Cerebellar cortex (tissue), 1 donor: ENCODE results near the gene PTPRD.

Experiments
- DNase-seq: peaks from one replicate; pipeline ENCODE4 v3.0.0-alpha.2; 2015; ENCODE audit warnings: low spot score

The PTPRD gene

DNA sequence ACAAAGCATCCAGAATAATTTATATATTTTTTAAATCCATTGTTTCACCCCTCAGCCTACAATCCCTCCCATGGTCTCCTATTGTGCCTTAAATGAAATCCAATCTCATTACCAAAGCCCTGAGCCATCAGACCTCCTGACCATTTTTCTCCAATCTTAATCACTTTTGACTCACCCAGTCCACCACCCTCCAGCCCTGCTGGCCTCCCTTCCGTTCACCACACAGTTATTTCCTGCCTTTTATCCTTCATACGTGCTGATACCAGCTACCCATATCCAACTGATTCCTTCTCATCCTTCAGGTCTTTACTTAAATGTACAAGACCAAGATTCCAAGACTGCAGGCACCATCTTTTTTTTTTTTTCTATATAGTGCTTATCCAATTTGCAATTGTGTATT, 1786.5 kb downstream of the PTPRD start:
- DNase-seq = no peak

GRCh38 chr9:8825585-8826147, 1787.1 kb downstream of the PTPRD start:
- no peak for DNase-seq

GRCh38 chr9:8823131-8823895, 1789.5 kb downstream of the PTPRD start:
- DNase-seq = no peak

DNA sequence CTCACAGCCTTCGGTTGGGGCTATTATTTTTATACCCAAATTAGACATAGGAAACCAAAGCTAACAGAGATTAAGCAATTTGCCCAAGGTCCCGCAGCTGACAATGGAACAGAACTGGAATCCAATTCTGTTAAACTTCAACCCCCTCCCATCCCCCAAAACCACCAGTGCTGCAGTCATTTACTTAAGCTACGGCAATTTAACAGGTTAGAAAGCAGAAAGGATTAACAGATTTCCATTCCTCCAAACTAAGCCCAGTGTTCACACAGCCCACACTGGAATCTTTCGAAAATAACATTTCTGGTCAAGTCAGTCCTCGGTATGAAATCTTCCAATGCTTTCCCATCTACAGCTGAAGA, 1790.2 kb downstream of the PTPRD start:
- no peak for DNase-seq

DNA sequence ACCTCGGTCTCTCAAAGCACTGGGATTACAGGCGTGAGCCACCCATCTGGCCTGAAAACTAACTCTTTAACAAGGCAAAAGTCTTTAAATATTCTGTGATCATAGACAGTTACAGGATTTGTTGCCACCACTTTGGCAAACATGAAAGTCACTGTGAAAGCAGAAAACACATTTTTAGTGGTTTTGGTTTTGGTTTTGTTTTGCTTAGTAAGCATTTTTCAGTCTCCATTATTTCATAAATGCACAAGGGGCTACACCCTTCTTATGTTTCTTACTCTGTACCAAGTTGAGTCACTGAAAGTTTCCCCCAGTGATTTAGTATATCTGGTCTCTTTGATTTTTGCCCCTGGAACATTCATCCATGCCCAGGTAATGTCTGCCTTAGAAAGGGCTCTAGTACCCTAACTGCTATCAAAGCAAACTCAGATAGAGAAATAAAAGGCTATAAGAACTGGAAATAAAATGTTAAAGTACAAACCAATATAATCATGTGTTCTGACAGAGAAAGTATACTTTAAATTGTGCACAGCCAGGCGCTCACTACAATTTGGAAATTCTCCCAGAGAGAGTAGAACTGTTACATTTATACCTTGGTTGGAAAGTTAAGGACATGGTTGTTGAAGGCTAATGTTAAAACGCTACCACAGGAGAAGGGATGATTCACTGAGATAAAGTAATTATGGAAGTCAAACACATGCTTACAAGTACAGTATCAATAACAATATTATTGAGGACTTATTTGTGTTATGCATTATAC, 1790.7 kb downstream of the PTPRD start:
- DNase-seq = no peak

- DNase-seq = no peak
These were observed 1795.5 kb downstream of the PTPRD start for GRCh38 chr9:8817335-8817734.

- DNase-seq = peak; percentile 49
These were observed 1796.4 kb downstream of the PTPRD start for GRCh38 chr9:8816361-8816760.

DNA sequence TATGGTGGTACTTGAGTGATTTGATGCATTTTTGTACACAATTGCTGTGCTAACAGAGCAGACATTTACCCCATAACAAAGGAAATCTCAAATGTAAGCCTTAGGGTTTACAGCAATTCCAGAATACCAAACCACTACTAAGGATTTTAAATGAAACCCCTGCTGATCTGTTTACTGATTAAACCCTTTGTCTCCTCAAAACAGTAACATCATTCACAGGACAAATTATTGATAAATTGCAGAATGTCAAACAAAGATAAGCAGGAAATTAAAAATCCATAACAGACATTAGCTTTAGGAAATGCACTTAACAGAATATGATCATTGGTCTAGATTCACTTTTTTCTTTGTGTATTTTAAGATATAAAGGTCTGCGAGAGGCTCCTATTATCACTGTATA, 1796.9 kb downstream of the PTPRD start:
- no peak for DNase-seq

DNA sequence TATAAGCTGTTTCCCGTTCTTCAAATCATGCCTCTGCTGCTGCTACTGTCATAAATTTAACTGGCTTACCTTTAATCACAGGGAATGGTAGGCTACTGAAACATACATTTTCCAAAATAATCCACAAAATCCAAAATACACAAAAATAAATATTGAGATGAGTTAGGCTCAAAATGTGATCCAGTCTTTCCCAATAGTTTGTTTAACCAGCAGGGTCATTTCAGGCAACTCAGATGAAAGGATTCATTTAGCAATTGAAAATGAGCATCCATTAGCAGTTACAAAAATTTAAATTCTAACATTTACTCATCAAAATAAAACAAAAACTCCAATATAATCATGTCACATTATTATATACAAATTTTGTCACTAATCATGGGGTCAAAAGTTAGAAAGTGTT, 1797.6 kb downstream of the PTPRD start:
- no peak for DNase-seq

DNA sequence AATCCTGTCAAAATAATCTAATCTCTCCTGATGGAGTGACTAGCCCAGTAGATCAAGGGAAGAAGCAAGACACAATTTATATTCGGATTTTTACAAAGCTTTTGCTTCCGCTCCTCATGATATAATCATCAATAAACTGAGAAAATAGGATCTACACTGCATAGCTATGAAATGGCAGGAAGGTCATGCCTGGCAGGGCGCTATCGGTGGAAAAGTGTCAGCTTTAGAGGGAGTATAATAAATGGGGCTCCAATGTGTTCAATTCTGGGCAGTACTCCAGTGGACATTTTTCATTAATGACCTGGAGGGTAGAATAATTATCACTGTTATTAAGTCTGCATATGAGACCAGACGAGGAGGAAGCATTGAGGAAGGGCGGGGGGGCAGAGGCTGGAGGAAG, 1799.9 kb downstream of the PTPRD start:
- no peak for DNase-seq

DNA sequence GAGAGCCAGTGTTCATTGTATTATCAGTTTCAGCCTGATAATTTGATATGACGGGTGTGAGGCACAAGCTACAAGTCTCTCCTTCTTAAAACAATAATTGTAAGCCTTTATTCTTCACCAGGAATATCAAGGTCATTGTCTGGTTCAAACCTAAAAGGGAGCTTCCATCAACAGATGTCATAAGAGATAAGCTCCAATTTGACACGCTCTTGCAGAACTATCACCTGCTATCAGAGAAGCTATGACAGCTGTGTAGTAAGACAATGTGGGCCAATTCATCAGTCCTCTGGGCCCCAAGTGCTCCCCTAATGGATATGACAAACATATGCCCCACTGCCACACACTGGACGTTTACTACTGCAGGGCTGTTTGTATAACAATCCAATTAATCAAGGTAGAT, 1803.1 kb downstream of the PTPRD start:
- DNase-seq = no peak

- no peak for DNase-seq
These were observed 1806.7 kb downstream of the PTPRD start for GRCh38 chr9:8806150-8806549.

DNA sequence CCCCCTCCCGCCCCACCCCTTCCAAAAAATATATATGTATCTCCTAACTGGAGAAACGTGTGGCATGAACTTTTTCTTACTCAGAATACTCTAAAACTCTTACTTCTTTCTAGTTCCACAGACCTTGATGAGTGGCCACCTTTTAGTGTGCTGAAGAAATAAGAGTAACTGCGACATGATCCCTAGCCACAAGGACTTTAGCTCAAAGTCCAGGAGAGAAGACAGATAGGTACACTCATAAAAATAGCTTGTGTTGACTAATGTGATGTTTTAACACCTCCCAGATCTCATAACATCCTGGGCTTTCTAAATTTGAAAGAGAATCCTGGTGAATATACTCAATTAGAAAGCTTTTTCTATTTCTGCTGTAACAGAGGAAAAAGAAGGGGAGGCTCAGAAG, 1808.2 kb downstream of the PTPRD start:
- DNase-seq = no peak

DNA sequence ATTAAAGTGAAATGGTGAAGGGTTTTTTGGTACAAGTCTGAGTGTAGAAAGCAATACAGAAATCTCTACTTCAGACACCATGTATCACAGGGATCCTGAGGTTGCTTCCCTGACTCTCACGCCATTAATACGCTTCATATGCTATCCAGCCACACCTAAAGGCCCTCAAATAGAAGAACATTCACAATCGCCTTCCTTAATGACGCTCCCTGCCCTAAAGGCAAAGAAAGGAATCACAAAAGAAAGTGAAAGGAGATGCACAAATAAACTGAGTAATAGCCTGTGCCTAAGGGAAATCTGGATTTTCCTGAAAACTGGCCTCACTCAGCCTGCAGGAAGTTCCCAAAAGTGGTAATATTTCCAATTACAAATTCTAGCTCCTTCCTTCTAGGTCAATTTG, 1810.6 kb downstream of the PTPRD start:
- DNase-seq = no peak

- DNase-seq = no peak
These were observed 1812.6 kb downstream of the PTPRD start for GRCh38 chr9:8800196-8800595.

- DNase-seq = no peak
These were observed 1813.2 kb downstream of the PTPRD start for GRCh38 chr9:8799615-8800014.

- no peak for DNase-seq
These were observed 1813.6 kb downstream of the PTPRD start for GRCh38 chr9:8799206-8799605.

DNA sequence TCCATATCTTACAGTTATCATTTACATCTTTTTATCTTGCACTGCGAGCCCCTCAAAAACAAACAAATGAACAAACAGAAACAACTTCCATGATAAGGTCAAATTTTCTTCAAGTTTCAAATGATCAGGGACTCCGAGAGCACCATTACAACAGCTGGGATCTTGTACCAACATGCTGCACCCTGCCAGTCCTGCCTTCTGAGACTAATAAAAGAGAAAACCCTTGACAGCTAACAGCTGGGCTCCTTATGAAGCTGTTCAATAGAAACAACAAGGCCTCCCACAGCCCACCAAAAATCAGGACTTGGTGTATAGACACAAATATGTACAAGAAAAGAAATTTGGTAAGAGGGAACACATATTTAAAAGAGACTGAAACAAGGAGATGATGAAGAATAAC, 1828.0 kb downstream of the PTPRD start:
- DNase-seq = no peak

GRCh38 chr9:8783941-8784340, 1828.9 kb downstream of the PTPRD start:
- DNase-seq = peak; percentile 57

DNA sequence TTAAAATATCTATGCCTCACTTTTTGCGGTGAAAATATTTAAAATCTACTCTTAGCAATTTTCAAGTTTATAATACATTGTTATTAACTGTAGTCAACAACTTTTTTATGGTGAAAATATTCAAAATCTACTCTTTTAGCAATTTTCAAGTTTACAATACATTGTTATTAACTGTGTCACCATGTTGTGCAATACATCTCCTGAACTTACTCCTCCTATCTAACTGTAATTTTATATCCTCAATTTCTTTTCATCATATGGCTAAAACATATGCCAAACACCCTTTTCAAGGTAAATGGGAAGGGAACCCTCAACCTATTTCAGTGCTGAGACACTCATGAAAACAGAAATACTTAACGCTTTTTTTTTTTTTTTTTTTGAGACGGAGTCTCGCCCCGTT, 1830.6 kb downstream of the PTPRD start:
- DNase-seq = no peak

- no peak for DNase-seq
These were observed 1831.3 kb downstream of the PTPRD start for GRCh38 chr9:8781458-8781857.

- peak; percentile 64 for DNase-seq
These were observed 1832.4 kb downstream of the PTPRD start for GRCh38 chr9:8780386-8780785.

DNA sequence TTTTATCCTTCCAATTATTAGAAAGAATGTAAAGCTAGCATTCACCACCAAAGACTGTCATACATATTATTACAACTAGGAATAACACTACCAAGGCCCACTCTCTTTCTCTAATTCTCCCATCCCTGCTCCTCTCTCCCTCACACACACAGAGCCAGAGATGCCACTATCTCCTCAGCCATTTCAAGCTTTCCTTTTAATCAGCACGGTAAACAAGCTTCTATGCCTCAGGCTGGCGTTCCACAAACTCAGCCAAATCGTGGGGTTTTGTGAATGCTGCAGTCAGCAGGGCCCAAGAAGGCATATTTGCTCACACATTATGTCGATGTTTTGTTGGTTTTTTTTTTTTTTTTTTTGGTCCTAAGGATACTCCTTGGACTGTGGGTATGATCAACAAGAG, 1833.3 kb downstream of the PTPRD start:
- peak; percentile 80 for DNase-seq
